NCI-H1048 (cell line): ENCODE data around the gene PRR5L.
"Not testable (repeated sequence)": the region's sequence is repeated elsewhere in the genome, so short reads cannot be mapped to it uniquely, and the experiment has no call there.

Source experiments
- DNase-seq: peaks from one replicate; lab custom pipeline; 2025; lab: John Stamatoyannopoulos, UW

Gene PRR5L

GRCh38 chr11:36460220-36460619, 164.1 kb downstream of the PRR5L start:
- no peak for DNase-seq

- no peak for DNase-seq
Measured at GRCh38 chr11:36462321-36462720, 166.2 kb downstream of the PRR5L start.

- no peak for DNase-seq
Measured at GRCh38 chr11:36463781-36464180, 167.7 kb downstream of the PRR5L start.

GRCh38 chr11:36464720-36465119, 168.6 kb downstream of the PRR5L start:
- DNase-seq = no peak

GRCh38 chr11:36465449-36466163, 169.5 kb downstream of the PRR5L start:
- no peak for DNase-seq

- DNase-seq = no peak
Measured at GRCh38 chr11:36467012-36467411, 170.9 kb downstream of the PRR5L start.

GRCh38 chr11:36467916-36468315, 171.8 kb downstream of the PRR5L start:
- no peak for DNase-seq

GRCh38 chr11:36469063-36469462, 173.0 kb downstream of the PRR5L start:
- no peak for DNase-seq

- no peak for DNase-seq
Measured at GRCh38 chr11:36469881-36470802, 174.1 kb downstream of the PRR5L start.

- no peak for DNase-seq
Measured at GRCh38 chr11:36471577-36471976, 175.5 kb downstream of the PRR5L start.

GRCh38 chr11:36475192-36475591, 179.1 kb downstream of the PRR5L start:
- no peak for DNase-seq

GRCh38 chr11:36478700-36479329, 182.7 kb downstream of the PRR5L start:
- no peak for DNase-seq

GRCh38 chr11:36480833-36481232, 184.7 kb downstream of the PRR5L start:
- no peak for DNase-seq

GRCh38 chr11:36483042-36483441, 187.0 kb downstream of the PRR5L start:
- DNase-seq = not testable (repeated sequence)

GRCh38 chr11:36485298-36486002, 189.4 kb downstream of the PRR5L start:
- no peak for DNase-seq

- DNase-seq = no peak
Measured at GRCh38 chr11:36487619-36488018, 191.5 kb downstream of the PRR5L start.

GRCh38 chr11:36488096-36488495, 192.0 kb downstream of the PRR5L start:
- DNase-seq = no peak

GRCh38 chr11:36490026-36490806, 194.1 kb downstream of the PRR5L start:
- no peak for DNase-seq

GRCh38 chr11:36492724-36493304, 196.7 kb downstream of the PRR5L start:
- DNase-seq = no peak

- no peak for DNase-seq
Measured at GRCh38 chr11:36493332-36493731, 197.2 kb downstream of the PRR5L start.

GRCh38 chr11:36498721-36499120, 202.6 kb downstream of the PRR5L start:
- no peak for DNase-seq
